ENCODE measurements around the gene GNA12.

The GNA12 gene

DNA sequence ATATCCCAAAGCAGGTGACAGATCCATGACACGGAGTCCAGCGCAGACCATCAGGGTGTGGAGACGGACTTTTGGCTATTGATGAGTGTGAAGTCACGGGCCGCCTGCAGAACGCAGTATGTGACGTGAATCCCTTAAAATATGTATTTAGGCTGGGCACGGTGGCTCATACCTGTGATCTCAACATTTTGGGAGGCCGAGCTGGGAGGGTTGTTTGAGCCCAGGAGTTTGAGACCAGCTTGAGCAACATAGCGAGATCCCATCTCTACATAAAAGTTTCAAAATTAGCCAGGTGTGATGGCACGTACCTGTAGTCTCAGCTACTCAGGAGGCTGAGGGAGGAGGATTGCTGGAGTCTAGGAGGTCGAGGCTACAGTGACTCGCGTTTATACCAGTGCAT, 158.0 kb downstream of the GNA12 start:
- no peaks in the 10 kb centered on the region for H3F3A ChIP-seq (ENCODE audit: control insufficient read depth, insufficient read depth)
- H3K79me2 ChIP-seq (ENCODE audit: control insufficient read depth, low read length), result no peaks in the 10 kb centered on the region
- no peaks in the 10 kb centered on the region for H4K20me1 ChIP-seq (ENCODE audit: control insufficient read depth, insufficient read depth, low read depth, low read length)
- no peak overlapping the region for H3K4me3 ChIP-seq (ENCODE audit: low read length)
- peaks cover 9% of the 10 kb centered on the region for H3K4me1 ChIP-seq (ENCODE audit: control insufficient read depth, low read length)
- no peak overlapping the region for H3K27ac ChIP-seq (ENCODE audit: low read depth, low read length)
- H3K4me2 ChIP-seq (ENCODE audit: low read length), result no peak overlapping the region
- TF ChIP-seq, protein P1, sequence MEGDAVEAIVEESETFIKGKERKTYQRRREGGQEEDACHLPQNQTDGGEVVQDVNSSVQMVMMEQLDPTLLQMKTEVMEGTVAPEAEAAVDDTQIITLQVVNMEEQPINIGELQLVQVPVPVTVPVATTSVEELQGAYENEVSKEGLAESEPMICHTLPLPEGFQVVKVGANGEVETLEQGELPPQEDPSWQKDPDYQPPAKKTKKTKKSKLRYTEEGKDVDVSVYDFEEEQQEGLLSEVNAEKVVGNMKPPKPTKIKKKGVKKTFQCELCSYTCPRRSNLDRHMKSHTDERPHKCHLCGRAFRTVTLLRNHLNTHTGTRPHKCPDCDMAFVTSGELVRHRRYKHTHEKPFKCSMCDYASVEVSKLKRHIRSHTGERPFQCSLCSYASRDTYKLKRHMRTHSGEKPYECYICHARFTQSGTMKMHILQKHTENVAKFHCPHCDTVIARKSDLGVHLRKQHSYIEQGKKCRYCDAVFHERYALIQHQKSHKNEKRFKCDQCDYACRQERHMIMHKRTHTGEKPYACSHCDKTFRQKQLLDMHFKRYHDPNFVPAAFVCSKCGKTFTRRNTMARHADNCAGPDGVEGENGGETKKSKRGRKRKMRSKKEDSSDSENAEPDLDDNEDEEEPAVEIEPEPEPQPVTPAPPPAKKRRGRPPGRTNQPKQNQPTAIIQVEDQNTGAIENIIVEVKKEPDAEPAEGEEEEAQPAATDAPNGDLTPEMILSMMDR (IDR thresholded peaks at IDR 0.05; ENCODE audit: low read depth, low read length, poor library complexity, severe bottlenecking), result no peak
- TF ChIP-seq EZH2phosphoT487 (IDR thresholded peaks at IDR 0.05; ENCODE audit: borderline replicate concordance, low read length), result no peak
- H3K27me3 ChIP-seq (ENCODE audit: control insufficient read depth, low read length), result peaks cover 60% of the 10 kb centered on the region
- no peaks in the 10 kb centered on the region for H3K9me2 ChIP-seq (replicated peaks; ENCODE audit: control insufficient read depth, low read length)
- no peaks in the 10 kb centered on the region for H3K9me3 ChIP-seq (ENCODE audit: control insufficient read depth, insufficient read depth, low read length)
- H3K36me3 ChIP-seq (ENCODE audit: control insufficient read depth, low read length), result no peaks in the 10 kb centered on the region

DNA sequence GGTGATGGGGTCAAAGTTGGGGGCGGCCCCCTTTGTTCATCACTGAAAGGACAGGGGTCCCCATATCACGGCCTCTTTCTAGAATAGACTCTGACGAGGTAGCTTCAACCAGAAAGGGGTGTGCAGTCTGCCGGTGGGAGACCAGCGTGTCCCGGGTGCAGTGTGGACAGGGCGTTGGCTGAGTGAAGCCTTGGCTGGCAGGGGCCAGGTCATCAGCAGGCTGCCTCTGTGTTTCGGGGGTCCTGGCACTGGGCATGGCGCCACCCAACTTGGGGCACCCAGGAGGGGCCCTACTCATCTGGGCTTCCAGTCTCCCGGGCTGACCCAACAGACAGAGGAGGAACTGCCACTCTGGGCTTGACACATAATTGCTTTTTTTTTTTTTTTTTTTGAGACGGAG, 159.6 kb downstream of the GNA12 start:
- Histone ChIP-seq H4K20me1 (ENCODE audit: control insufficient read depth, insufficient read depth, low read depth, low read length) (no peaks in the 10 kb centered on the region), H3K4me2 (ENCODE audit: low read length) (no peak overlapping the region), H3F3A (ENCODE audit: control insufficient read depth, insufficient read depth) (no peaks in the 10 kb centered on the region), H3K9me3 (ENCODE audit: control insufficient read depth, insufficient read depth, low read length) (no peaks in the 10 kb centered on the region), H3K79me2 (ENCODE audit: control insufficient read depth, low read length) (no peaks in the 10 kb centered on the region), H3K9me2 (replicated peaks; ENCODE audit: control insufficient read depth, low read length) (no peaks in the 10 kb centered on the region), H3K4me3 (ENCODE audit: low read length) (no peak overlapping the region), H3K27me3 (ENCODE audit: control insufficient read depth, low read length) (peaks cover 48% of the 10 kb centered on the region), H3K27ac (ENCODE audit: low read depth, low read length) (no peak overlapping the region), H3K4me1 (ENCODE audit: control insufficient read depth, low read length) (peaks cover 9% of the 10 kb centered on the region), H3K36me3 (ENCODE audit: control insufficient read depth, low read length) (no peaks in the 10 kb centered on the region)
- TF ChIP-seq EZH2phosphoT487 (IDR thresholded peaks at IDR 0.05; ENCODE audit: borderline replicate concordance, low read length), result no peak
- TF ChIP-seq, protein P1 (IDR thresholded peaks at IDR 0.05; ENCODE audit: low read depth, low read length, poor library complexity, severe bottlenecking), result no peak

DNA sequence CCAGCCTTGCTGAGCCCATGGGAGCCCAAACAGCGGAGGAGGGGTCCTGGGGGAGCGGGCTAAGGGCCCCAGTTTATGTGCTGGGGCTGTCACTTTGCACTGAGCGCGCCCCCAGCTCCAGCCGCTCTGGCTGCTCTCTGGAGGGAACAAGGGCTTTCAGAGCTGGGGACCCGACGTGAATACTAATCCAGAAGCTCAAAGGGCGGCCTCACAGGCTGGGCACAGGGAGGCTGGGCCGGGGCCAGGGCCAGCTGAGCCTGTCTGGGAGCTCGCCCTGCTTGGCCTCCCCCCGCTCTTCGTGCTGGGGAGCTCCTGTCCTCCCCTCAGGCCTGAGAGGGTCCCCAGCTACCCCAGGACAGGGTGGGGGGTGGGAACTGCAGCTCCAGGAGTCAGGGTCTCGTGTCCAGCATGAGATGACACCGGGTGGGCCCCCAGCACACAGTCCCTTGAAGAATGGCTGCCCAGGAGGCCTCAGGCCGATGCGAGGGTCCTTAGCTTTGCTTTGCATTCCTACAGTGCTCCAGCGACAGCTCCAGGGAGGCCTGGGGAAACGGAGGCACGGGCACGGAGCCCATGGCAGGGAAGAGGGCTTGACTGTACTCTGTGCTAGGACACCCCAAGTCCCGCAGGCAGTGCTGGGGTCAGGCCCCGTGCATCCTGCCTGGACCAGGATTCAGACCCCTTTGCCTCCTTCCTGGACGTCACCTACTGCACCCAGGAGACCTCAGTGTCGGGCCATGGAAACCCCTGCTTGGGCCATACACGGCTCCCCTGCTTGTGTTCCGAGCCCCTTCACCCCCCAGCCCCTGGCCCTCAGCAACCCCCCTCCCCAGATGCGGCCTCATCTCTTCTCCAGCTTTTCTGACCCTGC, 161.9 kb downstream of the GNA12 start:
- H3K4me1 ChIP-seq (ENCODE audit: control insufficient read depth, low read length), result no peaks in the 10 kb centered on the region
- TF ChIP-seq, protein P1 (IDR thresholded peaks at IDR 0.05; ENCODE audit: low read depth, low read length, poor library complexity, severe bottlenecking), result no peak
- TF ChIP-seq EZH2phosphoT487 (IDR thresholded peaks at IDR 0.05; ENCODE audit: borderline replicate concordance, low read length), result no peak
- H3K36me3 ChIP-seq (ENCODE audit: control insufficient read depth, low read length), result no peaks in the 10 kb centered on the region
- H3F3A ChIP-seq (ENCODE audit: control insufficient read depth, insufficient read depth), result no peaks in the 10 kb centered on the region
- no peaks in the 10 kb centered on the region for H4K20me1 ChIP-seq (ENCODE audit: control insufficient read depth, insufficient read depth, low read depth, low read length)
- H3K4me2 ChIP-seq (ENCODE audit: low read length), result no peak overlapping the region
- H3K4me3 ChIP-seq (ENCODE audit: low read length), result no peak overlapping the region
- H3K27ac ChIP-seq (ENCODE audit: low read depth, low read length), result no peak overlapping the region
- peaks cover 27% of the 10 kb centered on the region for H3K27me3 ChIP-seq (ENCODE audit: control insufficient read depth, low read length)
- no peaks in the 10 kb centered on the region for H3K79me2 ChIP-seq (ENCODE audit: control insufficient read depth, low read length)
- H3K9me2 ChIP-seq (replicated peaks; ENCODE audit: control insufficient read depth, low read length), result no peaks in the 10 kb centered on the region
- no peaks in the 10 kb centered on the region for H3K9me3 ChIP-seq (ENCODE audit: control insufficient read depth, insufficient read depth, low read length)
